ENCODE data around the gene RNF144A.

GRCh38 chr2:6906165-6906741 is 11.0 kb upstream of the RNF144A start:
- TF ChIP-seq POLR2A (IDR thresholded peaks at IDR 0.05) (no peak), CTCF (IDR thresholded peaks at IDR 0.05) (no peak), POLR2AphosphoS5 (IDR thresholded peaks at IDR 0.05) (no peak)

Data from breast epithelium (tissue), 3 donors.